C4-2B (cell line): Measurements from ENCODE around the gene TMEM18.

Experiments
- CTCF ChIP-seq: fragments of 450-650 bp; conservative IDR thresholded peaks from 2 replicates; pipeline ENCODE4 v1.5.1; 2017; ENCODE audit warnings: mild to moderate bottlenecking
- ZFX ChIP-seq: fragments of 450-650 bp; IDR thresholded peaks from 2 replicates; pipeline ENCODE4 v1.6.1; 2017

- TF ChIP-seq CTCF (no peak), ZFX (no peak)
Measured at GRCh38 chr2:671787-672605, 5.2 kb downstream of the TMEM18 start.
